HG03135 (cell line): ENCODE measurements around the gene STARD10.
"Not testable (repeated sequence)": the region's sequence is repeated elsewhere in the genome, so short reads cannot be mapped to it uniquely, and the experiment has no call there.

ENCODE experiments used
- ATAC-seq: cut with Tn5 transposase; IDR thresholded peaks from one replicate; pipeline ENCODE4 v1.9.1; 2021; ENCODE audit warnings: mild to moderate bottlenecking, moderate library complexity; ENCODE audit not compliant: unreplicated experiment

Gene STARD10, protein sequence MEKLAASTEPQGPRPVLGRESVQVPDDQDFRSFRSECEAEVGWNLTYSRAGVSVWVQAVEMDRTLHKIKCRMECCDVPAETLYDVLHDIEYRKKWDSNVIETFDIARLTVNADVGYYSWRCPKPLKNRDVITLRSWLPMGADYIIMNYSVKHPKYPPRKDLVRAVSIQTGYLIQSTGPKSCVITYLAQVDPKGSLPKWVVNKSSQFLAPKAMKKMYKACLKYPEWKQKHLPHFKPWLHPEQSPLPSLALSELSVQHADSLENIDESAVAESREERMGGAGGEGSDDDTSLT

DNA sequence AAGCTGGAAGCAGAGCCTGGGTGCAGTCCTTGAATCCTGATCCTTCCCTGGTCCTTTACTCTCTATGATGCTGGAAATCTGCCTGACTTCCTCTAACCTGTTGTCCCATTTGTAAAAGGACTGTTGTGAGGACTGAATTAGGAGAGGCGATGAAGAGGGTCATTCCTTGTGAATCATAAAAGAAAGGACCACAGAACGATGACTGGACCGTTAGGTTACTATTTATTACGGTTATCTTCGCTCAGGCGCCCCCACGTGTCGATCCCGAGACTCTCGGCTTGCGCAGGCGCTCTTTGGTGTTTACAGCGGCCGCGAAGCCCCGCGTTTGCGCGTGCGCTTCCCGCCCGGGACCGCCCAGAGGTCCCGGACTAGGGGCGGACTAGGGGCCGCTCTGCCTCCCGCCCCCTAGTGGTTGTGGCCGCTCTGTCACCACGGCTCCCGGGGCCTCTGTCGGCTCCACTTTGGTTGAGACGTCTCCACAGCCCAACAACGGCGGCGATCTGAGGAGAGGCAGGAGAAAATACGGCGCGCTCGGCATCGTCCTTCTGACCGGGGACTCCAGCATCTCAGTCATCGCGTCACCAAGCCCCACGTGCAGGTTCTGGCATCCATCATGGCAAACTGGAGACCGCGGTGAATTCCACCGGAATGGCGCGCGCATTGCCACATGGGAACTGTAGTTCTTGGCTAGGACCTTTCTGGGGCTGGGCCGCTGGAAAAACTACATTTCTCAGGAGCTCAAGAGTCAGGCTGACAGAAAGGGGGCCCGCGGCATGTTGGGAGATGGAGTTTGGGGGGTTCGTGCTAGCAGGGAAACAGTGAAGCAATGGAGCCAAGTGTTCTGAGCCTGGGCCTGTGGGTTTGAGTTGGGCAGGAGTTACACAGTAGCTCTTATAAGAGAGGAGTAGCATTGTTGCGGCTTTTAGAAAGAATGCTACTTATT is at the start of gene STARD10:
Gene STARD10 (minus strand): TSS at position 623 of the 943 bp plus-strand sequence. CDS start 12,866 bp downstream, outside the sequence.
- ATAC-seq = peak; percentile 83

DNA sequence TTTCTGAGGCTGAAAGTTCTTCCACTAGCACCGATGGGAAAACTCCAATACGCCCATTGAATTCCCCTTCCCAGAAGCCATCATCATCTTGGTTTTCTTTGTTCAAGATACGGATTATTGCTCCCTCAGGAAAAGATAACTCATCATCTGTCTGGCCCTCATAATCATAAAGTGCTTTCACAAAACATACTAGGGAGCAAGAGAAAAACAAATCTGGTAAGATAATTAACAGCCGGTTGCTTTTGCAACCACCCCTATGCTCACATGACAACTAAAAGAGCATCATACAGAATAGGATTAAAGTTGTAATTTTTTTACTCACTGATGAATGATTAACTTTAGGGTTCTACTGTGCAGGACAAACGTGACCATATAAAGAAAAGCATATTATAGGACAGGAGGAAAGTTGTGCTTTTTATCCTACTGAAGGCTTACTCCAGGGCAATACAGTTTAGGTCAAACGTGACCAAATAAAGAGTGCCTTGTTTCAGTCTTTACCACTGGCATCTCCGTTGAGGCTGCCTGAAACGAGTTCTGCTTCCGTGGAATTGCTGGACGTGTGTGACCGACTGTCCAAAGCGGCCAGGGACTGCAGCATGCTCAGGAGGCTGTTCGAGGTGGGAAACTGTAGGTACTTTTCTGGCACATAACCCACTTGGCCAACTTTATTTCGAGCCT is 48.9 kb upstream of the STARD10 start:
- ATAC-seq = no peak

DNA sequence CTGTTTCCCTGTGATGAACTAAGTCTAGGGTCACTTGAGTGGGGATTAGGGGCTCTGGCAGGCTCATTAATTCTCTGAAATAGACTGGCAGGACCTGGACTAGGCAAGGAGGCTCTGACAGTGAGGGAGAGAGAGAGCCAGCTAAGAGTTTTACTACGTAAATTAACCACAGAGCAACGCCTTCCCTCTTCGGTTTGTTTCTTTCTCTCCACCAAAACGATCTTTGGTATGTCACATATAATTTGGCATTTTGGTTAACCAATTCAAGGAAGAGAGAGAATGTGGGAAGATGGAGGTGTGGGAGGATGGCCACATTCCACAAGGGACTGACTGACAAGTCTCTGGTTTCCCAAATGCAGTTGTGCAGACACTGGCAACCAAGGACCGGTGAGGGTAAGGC is 48.3 kb upstream of the STARD10 start:
- no peak for ATAC-seq

DNA sequence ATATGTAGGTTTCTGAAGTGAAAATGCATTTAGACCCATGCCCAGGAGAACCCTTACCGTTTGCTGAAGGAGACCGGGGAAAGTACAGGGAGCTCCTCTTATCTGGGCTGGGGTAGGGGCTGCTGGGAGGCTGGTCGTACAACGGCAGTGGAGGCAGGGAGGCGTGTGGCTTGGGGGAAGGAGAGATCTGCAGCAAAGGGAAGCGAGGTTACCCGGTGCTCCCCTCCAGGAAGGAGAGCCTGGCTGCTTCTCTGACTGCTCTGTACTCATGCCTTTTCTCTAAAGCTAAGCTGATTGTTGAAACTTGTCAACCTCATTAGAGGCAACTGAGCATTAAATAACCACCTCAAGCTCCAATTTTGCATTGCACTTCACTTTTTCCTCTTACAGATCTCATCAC is 47.5 kb upstream of the STARD10 start:
- ATAC-seq = no peak

DNA sequence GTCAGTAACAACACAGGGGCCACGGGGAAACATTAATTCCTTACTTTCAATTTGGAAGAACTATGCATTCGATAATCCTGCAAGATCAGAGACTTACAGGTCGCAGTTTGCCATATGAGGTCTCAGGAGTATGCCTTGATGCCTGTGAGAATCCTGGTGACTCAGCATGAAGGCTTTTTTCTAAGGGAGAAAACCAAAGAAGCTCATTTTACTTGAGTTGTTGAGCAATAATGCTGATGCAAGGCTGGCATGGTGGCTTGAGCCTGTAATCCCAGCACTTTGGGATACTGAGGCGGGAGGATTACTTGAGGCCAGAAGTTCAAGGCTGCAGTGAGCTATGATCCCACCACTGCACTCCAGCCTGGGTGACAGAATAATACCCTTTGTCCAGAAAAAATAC is 46.9 kb upstream of the STARD10 start:
- no peak for ATAC-seq

DNA sequence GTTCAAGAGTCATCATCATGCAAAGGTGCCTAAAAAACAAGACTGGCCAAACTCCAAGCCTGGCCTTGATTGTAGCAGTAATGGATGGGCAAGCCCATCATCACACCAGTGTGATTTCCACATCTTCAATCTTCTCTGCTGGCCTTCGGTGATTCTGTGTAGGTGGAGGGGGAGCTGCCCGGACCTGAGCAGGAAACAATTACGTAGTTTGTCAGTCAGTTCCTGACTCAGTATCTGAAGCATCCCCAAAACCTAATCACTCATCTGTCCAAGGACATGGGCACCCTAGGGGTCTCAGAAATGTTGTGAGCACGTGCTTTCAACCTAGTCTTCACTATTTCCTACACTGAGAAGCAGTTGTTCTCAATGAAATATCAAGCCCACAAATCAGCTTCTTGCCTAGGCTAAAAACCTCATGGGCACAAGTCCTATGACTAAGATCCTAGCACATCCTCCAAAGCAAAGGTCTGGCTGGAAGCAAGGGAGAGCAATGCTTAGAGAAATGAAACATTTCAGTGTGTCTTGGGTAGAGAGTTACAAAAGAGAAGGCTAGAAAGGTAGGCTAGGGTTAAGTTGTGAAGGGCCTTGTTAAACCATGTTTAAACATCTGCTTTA is 45.0 kb upstream of the STARD10 start:
- no peak for ATAC-seq

DNA sequence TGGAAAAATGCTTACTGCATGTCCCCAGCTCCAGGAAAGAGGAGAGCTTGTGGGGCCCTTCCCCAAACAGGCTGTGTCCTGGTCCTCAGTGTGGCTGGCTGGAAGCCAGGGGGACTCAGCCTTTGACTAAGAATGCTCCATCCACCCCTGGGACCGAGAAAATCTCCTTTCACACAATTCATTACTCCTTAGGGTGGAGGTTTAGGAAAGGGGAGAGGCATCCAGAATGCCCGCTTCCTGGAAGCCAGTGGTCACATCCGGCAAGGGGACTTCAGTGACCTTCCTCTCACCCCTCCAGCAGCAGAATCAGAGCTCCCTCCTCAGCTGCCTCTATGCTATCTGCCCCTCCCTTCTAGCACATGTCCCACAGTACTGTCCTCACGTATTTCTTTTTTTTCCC is 42.3 kb upstream of the STARD10 start:
- no peak for ATAC-seq

DNA sequence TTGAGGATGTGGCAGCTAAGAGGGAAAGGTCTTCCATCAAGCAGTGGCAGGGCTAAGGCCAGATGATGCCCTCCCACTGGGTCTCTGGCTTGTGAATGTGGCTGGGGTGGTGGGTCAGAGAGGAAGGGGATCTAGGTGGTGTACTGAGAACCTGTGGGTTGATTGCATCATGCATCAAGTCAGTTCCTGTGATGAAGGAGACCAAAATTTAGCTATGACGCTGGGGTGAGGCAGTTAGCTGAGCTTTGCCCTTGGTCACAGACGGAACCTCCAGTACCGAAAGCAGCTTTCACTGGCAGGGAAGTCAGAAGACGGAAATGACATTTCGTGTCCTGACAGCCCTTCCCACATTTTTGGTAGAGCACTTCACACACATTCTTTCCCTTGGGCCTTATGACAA is 41.1 kb upstream of the STARD10 start:
- ATAC-seq = no peak

DNA sequence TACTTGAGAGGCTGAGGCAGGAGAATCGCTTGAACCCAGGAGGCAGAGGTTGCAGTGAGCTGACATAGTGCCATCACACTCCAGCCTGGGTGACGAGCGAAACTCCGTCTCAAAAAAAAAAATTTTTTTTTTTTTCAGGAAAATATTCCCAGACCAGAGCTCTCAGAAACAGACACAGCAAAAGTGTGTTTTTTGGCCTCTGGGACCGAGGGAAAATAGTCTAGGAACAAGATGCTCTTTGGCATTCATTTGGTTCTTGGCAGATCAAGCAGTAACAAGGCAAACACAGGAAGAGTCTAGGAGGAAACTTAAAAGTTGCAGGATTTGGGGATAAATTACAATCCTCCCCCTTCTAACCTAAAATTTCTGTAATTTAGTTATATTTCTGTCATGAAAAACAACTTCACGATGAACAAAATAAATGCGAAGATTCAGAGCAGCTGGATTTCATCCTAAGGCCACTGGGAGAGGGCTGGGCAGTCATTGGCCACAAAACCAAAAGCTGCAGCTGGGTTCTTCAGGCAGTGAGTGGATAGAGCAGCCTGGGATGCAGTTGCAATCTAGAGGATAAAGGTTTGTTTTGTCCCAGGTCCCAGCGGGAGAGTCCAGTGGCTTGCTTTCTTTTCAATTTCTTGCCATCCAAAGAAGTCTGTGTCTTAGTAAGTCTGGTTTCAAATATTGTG is 40.1 kb upstream of the STARD10 start:
- ATAC-seq = no peak

DNA sequence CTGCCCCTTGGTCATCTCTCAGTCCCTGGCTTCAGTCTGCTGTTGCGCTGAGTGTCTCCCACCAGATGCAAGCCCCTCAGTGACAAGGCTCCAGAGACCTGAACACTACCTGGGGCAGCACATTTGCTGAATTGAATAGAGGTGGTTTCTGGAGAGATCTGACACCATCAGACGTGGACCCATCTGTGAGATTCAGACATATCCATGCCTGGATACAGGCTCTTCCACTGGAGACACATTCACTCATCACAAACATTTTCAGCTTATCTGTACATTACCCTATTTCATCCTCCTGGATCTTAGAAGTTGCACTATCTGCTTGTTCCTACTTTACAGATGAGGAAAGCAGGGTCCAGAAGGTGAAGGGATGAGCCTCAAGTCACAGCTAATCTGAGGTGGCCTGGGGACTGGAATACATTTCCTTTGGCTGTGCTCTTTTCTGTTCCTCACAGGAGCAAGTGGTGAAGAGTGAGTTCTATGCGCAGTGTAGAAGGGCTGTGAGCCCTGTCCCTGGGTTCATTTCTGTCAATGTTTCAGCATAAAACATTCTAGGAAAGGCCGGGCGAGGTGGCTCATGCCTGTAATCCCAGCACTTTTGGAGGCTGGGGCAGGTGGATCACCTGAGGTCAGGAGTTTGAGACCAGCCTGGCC is 39.4 kb upstream of the STARD10 start:
- no peak for ATAC-seq

DNA sequence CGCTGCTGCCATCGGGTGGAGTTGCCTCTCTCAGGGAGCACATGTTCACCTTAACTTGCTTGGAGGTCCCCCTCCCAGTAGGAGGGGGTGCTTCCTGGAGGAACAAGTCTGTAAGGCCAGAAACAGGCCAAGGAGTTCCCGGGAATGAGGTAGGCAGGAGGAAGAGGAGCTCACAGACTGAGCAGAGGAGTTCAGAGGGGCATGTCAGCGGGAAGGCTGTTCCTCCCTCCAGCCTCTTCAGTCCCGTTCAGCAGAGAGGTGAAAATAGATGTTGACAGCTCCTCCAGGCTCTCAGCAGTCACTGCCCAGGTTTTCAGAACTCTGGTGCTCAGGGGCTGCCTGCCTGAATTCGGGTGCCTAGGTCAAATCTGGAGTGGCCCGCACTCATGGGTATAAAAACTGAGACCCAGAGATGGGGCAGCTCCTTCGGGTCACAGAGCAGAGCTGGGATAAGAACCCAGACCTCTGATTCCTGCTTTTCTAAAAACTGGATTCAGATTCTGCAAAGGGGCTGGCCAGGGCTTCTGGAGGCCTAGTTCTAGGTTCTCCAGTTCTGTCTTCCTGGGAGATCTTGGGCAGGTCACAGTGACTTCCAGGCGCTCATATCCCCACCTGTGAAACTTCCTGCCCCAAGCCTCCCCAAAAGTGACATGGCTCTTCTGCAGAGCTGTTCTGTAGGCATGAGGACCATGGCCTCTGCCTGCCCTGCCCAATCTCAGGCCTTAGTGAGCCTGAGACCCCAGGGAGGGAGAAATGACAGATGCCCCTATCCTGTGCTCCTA is 38.6 kb upstream of the STARD10 start:
- ATAC-seq = no peak

DNA sequence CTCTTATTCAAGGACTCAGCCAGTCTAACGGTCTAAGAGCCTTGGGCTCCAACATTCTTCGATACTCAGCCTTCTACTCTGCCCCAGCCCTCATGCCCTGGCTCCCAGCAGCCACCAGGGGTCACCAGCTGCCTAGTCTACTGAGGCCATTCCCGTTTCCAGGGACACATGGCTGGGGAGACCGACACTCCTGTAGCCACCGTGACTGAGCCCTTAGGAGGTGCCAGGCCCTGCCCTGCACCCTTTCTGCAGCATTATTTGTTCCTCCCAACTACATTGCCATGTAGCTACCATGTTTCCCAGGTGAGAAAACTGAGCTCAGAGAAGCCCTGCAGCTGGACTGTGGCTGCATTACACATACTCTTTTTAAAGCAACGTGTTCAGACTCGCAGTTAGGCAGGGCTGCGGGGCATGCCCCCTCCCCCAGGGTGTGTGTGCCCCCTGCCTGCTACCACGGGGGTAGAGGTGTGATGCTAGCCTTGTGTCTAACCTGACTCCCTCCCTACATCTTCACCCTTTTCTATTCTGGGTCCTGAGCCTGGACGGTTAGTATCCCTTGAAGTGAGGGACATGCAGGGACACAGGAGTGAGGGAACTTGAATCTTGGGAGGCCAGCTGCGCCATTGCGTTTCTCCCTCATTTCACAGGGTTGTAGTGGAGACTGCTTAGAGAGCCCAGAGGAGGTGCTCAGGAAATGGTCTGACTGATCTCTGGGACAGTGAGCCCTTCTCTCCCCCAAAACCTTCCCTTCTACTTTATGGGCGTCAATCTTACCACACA is 37.9 kb upstream of the STARD10 start:
- ATAC-seq = no peak

DNA sequence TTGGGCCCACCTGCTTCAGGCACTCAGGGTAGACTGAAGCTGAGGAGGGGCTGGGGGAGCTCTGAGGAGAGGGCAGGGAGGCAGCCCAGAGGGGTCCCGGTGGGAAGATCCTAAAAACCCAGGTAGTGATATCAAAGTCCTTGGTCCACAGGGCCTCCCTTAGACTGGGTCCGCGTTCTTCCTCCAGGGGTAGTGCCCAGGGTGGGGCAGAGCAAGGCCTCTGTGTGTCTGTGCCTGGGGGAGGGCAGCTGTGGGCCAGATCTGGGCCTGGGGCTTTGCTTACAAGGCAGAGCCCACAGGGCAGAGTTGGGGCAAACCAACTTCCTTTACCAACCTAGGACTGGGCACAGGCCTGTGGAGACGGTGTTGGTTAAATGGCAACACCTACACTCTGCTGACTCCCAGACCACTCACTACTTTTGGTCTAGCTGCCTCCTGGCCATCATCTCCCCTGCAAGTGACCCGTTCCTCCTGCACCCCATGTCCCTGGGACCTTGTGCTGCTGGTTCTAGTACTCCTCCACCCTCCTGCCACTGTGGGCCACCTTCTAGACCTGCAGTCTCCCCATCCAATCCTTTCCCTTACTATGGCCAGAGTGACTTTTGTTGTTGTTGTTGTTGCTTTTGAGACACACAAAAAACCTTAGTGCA is 36.2 kb upstream of the STARD10 start:
- no peak for ATAC-seq

DNA sequence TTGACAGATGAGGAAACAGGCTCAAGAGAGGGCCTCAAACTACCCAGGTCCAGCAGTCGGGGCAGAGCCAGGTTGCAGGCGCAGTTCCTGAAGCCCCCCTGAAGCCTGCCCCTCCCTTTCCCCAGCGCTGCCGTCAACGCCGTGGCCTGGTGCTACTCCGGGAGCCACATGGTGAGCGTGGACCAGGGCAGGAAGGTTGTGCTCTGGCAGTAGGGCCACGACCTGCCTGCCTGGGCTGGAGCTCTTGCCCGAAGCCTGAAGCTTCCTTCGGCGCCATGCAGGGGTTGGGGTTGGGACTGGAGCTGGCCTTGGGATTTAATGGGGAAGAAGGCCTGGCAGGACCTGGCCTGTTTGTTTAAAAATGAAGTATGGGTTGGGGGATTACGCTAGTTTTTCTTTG is 35.3 kb upstream of the STARD10 start:
- ATAC-seq = no peak

DNA sequence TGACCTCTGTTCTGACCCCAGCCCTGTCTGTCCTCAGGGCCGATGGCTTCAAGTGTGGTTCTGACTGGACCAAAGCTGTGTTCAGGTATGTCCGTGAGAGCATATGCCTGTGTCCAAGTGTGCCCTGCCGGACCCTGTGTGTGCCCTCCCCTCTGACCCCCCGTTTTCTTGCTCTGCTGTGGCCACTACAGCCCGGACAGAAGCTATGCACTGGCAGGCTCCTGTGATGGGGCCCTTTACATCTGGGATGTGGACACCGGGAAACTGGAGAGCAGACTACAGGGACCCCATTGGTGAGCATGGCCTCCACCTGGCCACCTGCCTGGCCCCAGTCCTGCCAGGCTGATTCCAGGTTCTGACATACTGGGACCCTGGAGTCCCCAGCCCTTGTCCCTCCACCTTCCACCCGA is 34.9 kb upstream of the STARD10 start:
- ATAC-seq = no peak

DNA sequence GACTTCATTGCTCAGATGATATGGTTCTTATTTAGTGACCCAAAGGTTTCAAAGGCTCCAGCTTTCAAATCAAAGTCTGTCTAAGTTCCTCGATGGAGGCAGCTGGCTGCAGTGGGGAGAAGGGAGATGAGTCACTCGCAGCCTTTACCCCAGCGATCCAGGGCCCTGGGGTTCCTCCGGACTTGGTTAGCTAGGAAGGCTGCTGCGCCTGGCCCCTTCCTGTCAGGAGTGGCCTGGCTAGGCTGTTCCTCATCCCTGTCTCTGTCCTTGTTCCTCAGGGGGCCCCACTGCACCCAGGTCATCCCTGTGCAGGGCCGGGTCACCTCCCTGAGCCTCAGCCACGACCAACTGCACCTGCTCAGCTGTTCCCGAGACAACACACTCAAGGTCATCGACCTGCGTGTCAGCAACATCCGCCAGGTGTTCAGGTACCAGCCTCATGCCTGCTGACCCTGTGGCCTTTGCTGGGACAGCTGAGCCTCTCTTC is 34.3 kb upstream of the STARD10 start:
- ATAC-seq = no peak

DNA sequence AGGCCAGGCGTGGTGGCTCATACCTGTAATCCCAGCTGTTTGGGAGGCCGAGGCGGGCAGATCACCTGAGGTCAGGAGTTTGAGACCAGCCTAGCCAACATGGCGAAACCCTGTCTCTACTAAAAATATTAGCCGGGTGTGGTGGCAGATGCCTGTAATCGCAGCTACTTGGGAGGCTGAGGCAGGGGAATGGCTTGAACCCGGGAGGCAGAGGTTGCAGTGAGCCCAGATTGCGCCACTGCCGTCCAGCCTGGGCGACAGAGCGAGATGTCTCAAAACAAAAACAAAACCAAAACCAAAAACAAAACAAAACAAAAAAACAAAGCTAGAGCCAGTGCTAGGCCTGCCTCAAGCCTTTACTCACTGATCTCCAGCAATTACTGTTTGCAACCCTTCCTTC is 33.8 kb upstream of the STARD10 start:
- ATAC-seq = not testable (repeated sequence)

DNA sequence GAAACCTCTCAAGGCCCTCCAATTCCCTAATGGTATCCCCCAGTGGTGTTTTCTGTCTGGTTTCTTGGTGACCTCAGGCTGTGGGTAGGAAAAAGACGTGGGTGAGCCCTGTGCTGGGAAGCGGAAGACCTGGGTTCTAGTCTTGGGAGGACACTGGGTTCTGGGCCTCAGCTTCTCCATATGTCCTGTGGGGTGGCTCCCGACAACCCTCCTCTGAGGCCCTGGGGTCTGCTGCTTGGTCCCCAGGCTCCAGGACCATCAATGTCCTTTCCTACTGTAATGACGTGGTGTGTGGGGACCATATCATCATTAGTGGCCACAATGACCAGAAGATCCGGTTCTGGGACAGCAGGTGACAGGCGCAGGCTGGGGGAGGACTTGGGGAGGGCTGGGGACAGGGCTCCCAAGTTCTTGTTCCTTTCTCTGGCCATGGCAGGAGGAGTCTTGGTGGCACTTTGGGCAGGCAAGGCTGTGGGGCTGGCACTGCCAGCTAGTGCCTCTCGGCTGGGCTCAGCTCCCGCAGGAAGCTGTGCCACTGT is 33.2 kb upstream of the STARD10 start:
- no peak for ATAC-seq
